Breast epithelium (tissue), 3 donors: ENCODE data around the gene KIF21B.

ENCODE experiments used
- POLR2A ChIP-seq: fragments of 450-650 bp; IDR thresholded peaks from one replicate; pipeline ENCODE4 v1.6.1; 2016; ENCODE audit warnings: antibody characterized with exemption, mild to moderate bottlenecking, moderate library complexity
- POLR2AphosphoS5 ChIP-seq, 3 donors: sonication (generic); formaldehyde crosslinking; IDR thresholded peaks; one replicate each; pipeline ENCODE4 v1.6.1; 2017; ENCODE audit warnings: antibody characterized with exemption in 3 of 3
- TF ChIP-seq, protein P1 (sequence below), 3 donors: fragments of 450-650 bp; IDR thresholded peaks; one replicate each; pipeline ENCODE4 v1.5.1; 2016 to 2017; ENCODE audit warnings: antibody characterized with exemption in 3 of 3, mild to moderate bottlenecking in 3 of 3, moderate library complexity in 3 of 3

GRCh38 chr1:200947059-200947566 is 76.4 kb downstream of the KIF21B start:
- TF ChIP-seq, protein P1, sequence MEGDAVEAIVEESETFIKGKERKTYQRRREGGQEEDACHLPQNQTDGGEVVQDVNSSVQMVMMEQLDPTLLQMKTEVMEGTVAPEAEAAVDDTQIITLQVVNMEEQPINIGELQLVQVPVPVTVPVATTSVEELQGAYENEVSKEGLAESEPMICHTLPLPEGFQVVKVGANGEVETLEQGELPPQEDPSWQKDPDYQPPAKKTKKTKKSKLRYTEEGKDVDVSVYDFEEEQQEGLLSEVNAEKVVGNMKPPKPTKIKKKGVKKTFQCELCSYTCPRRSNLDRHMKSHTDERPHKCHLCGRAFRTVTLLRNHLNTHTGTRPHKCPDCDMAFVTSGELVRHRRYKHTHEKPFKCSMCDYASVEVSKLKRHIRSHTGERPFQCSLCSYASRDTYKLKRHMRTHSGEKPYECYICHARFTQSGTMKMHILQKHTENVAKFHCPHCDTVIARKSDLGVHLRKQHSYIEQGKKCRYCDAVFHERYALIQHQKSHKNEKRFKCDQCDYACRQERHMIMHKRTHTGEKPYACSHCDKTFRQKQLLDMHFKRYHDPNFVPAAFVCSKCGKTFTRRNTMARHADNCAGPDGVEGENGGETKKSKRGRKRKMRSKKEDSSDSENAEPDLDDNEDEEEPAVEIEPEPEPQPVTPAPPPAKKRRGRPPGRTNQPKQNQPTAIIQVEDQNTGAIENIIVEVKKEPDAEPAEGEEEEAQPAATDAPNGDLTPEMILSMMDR (IDR thresholded peaks at IDR 0.05) = no peak
- no peak for TF ChIP-seq POLR2AphosphoS5 (IDR thresholded peaks at IDR 0.05)
- no peak for TF ChIP-seq POLR2A
